HFF-Myc (cell line): ENCODE data around the gene GRIA1.

Experiments
- DNase-seq: peaks from one replicate; pipeline ENCODE4 v3.0.0-alpha.2; 2011; ENCODE audit warnings: low read depth; ENCODE audit errors: extremely low read depth
- H3K4me3 ChIP-seq: replicated peaks from 2 replicates; pipeline ENCODE4 v1.5.1; 2011; ENCODE audit warnings: low read depth, mild to moderate bottlenecking, control low read depth, low read length
- CTCF ChIP-seq: IDR thresholded peaks from 2 replicates; pipeline ENCODE4 v1.5.1; 2012; ENCODE audit warnings: mild to moderate bottlenecking, low read depth, low read length, control low read depth; ENCODE audit errors: missing control alignments

The GRIA1 gene

GRCh38 chr5:153523831-153524230 lies 33.4 kb downstream of the GRIA1 start:
- no peak for TF ChIP-seq CTCF
- no peak for DNase-seq

GRCh38 chr5:153525536-153525935 lies 35.1 kb downstream of the GRIA1 start:
- no peak for DNase-seq
- no peak for TF ChIP-seq CTCF
- no peak overlapping the region for H3K4me3 ChIP-seq

More at GRCh38 chr5:153523831-153524230, 33.4 kb downstream of the GRIA1 start:
- no peak overlapping the region for H3K4me3 ChIP-seq

- DNase-seq: no peak
- TF ChIP-seq CTCF: no peak
- H3K4me3 ChIP-seq: no peak overlapping the region
Measured at GRCh38 chr5:153530357-153531143, 40.1 kb downstream of the GRIA1 start.

- DNase-seq: no peak
- no peak overlapping the region for H3K4me3 ChIP-seq
- TF ChIP-seq CTCF: no peak
Measured at GRCh38 chr5:153533546-153533945, 43.1 kb downstream of the GRIA1 start.

- no peak overlapping the region for H3K4me3 ChIP-seq
- TF ChIP-seq CTCF: no peak
- no peak for DNase-seq
Measured at GRCh38 chr5:153534102-153534501, 43.6 kb downstream of the GRIA1 start.

GRCh38 chr5:153537207-153537606 lies 46.7 kb downstream of the GRIA1 start:
- TF ChIP-seq CTCF: no peak
- no peak for DNase-seq
- no peak overlapping the region for H3K4me3 ChIP-seq

- no peak for TF ChIP-seq CTCF
- no peak for DNase-seq
- no peak overlapping the region for H3K4me3 ChIP-seq
Measured at GRCh38 chr5:153539983-153540382, 49.5 kb downstream of the GRIA1 start.
